Endothelial cell of hepatic sinusoid (primary cell): ENCODE measurements around the gene CHCHD6.

Experiments used
- in situ Hi-C: cut with HindIII; loops from 2 replicates; pipeline ENCODE4 v1.10.0; 2017; ENCODE audit warnings: low sequenced_read_pairs

The CHCHD6 gene

DNA sequence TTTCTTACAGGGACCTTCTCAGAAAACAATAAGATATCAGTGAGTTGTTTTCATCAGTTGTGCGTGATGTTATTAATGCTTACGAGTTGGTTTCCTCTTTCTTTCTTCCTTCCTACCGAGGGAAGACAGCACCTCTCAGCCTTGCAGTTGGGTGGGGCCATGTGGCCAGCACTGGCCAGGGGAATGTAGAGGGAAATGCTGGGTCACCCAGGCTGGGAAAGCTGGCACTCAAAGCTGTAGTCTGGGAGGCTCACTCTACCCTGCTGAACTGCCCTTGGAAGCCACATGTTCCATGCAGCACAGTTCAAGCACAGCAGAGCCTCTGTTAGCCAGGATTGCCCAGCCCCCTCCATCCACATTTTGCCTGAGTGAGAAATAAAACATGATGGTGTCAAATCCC lies 10.1 kb upstream of the CHCHD6 start:
- in situ Hi-C loops, result no loop called here

DNA sequence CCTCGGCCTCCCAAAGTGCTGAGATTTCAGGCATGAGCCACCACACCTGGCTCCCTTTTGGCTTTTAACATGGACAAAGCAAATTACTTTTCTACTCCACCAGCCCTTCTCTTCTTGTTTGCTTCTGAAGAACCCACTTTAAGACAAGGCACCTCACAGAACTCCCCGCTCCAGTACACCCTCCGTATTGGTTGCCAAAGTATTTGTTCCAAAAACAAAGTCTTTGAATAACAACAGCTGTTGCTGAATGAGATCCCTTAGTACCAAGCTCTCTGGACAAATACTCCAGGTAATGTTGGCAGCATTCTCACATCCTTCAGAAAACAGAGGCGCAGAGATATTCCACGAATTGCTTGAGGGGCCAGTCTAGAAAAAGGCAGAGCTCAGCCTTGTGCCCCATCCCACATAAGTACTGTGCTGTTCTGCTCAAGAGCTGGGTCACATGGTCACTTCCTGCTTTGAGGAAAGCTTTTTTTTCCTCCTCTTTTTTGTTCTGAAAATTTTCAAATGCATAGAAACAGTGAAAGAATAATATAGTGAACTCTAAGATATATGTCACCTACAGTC lies 7.3 kb upstream of the CHCHD6 start:
- in situ Hi-C loops, result no loop called here

DNA sequence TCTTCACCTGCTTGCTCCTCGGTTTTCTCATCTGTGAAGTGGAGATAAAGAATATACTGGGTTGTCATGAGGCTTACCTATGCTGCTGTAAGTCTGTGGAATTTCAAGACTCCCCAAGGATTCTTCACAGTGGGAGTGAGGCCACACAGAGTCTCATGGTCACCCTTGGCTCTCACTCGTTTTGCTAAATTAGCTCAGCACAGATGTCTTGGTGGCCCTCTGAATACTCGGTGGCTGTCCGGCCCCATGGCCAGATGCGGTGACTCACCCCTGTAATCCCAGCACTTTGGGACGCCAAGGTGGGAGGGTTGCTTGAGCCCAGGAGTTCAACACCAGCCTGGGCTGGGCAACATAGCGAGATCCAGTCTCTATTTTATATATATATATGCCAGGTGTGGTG lies 5.0 kb upstream of the CHCHD6 start:
- in situ Hi-C loops, result no loop called here

DNA sequence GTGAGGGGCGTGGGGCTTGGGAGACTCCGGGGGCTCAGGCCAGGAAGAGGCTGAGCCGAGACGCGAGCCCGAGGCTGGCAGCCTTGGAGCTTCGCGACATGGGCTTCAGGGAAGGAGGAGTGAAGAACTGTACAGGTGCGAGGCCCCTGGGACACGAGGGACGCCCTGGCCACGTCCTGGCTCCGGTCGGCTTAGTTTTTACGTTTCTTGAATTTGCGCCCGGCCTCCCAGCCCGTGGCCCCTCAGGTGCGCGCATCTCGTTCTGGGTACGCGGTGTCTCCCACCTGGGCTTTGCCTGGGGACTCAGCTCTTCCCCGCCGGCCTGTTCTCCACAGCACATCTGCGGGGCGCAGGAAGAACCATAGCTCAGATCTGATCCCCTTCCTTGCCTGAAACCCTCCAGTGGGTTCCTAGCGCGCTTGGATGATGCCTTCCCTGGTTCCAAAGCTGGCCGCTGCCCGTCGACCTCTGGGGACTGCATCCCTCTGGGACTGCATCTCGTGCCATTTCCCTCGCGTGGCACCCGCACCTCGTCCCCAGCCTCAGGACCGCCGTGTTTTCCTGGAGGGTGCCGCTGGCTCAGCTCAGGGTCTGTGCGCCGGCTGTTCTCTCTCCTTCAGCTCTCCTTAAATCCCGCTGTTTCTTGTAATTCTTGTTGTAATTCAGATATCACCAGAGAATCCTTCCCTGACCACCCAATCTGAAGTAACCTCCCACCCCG lies 614 bp downstream of the CHCHD6 start:
- in situ Hi-C loops, result loop anchor here (5.0 to 10.0 kb wide), 2 partner anchors 273 to 340 kb away; no protein-coding TSS in a partner anchor

DNA sequence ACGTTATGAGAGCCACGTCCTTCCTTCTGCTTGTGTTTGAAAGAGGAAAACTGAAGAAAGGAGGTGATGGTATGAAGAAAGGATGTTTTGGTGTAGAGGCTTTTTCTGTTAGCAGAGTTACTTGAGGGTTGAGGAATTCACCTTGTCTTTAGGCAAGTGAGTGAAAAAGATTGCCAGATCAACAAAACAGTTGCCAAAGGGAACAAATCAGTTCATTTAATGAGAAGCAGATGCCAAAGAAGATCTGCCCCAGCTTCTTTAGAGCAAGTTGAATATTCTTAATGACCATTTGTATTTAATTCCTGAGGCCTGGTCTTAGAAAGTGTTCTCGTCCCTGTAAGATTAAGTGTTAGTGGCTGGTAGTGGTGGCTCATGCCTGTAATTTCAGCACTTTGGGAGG lies 2.6 kb downstream of the CHCHD6 start:
- in situ Hi-C loops, result loop anchor here (10.0 kb wide), 1 partner anchor 338 kb away; no protein-coding TSS in a partner anchor

DNA sequence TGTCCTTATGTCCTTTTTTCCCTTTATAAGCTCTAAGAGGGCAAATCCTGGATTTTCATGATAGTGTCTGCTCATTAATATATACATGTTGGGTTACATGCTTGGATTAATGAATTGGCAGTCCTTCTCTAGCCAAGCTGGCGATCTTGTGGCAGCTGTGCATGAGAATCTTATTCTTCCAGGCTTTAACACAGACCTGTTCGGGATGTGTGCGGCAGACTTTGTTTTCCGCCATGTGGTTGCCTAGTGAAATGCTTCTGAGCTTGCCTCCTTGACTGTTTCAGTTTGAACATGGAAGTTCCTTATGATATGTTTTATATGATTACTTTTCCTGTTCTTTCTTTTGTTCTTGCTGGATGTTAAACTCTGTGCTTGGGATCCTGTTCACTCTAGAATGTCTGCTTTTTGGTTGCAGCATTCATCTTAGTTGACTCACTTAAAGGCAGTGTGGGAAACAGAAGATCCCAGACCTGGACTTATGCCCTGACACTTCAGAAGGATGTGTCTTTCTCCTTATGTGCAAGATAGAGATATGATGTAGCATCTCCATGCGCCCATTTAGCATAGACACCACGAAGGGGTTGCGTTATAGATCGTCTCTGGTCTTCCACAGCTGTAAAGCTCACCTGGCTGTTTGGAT lies 7.2 kb downstream of the CHCHD6 start:
- in situ Hi-C loops, result no loop called here

DNA sequence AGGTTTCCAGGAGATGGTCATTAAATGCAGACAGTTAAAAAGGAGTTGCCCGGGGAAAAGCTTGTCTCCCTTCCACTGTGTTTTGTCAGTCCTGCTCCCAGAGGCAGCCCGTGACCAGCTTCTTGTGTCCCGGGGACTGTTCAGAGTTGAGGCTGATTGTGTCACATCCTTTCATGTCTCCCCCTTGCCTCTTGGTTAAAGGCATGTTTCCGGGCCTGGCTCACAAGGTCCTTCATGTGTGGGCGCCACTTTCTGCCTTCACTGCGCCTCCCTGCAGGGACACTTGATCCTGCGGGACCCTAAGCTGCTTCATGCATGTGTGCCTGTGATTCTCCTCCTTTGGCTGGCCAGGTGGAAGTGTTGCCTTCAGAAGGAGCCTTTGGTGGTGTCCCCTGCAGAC lies 9.2 kb downstream of the CHCHD6 start:
- in situ Hi-C loops, result no loop called here

DNA sequence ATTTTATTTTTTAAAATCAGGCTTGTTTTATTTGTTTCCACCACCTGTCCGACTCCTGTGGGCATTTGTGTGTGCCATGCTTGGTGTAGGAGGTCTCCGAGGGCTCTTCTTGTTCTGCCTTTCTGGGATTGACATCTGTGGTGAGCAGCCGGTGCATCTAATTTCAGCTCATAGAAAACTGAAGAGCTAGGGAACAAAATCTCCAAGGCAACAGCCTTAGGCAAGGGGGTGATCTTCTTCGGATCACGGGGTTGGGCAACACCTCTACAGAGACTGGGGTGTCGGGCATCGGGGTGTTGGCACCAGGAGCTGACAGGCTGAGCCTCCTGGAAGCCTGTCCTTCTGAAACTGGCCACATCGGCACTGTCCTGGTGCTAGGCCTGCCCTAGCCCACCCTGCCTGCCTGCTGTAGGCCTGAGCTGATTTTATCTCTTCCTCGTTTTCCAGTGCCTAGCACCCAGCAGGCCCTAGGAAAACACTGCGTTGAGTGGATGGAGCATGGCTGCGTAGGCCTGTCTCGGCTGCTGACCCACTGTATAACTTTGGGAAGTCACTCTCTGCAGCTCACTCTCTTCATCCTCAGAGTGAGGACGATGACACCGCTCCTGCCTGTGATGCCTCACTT lies 10.3 kb downstream of the CHCHD6 start:
- in situ Hi-C loops, result no loop called here

DNA sequence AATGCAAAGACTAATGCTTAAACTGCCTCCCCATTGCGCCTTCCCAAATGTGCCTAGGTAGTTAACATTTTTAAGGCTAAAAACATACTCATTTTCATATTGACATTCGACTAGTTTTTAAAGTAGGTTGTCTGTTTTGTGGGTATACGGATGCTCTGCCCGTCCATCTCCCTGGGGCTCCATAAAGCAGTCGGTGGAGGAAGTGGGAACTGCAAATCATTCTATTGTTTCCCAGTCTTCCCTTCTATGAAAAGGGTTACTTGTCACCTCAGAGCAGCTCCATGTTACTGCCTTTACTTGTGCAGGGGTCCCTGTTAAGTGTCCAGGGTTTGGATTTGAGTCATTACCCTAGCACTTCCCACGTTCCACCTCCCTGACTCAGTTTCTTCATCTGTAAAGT lies 10.9 kb downstream of the CHCHD6 start:
- in situ Hi-C loops, result no loop called here

DNA sequence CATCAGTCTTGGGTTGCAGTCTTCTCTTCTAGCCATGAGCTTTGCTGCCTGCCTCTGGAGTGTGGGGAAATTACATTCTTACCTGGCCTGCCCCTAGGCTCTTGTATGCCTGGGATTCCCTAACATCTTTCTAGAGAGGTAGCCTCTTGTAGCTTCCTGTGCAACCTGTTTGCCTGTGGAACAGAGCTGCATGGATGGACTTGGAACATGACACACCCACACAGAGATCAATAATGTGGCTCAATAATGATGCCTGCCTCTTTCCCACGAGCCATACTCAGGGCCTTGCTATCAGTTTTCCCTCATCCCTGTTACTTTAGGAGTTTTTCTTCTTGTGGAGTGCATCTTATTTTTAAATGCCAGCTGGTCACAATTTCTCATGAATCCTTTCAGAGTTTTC lies 11.4 kb downstream of the CHCHD6 start:
- in situ Hi-C loops, result no loop called here

DNA sequence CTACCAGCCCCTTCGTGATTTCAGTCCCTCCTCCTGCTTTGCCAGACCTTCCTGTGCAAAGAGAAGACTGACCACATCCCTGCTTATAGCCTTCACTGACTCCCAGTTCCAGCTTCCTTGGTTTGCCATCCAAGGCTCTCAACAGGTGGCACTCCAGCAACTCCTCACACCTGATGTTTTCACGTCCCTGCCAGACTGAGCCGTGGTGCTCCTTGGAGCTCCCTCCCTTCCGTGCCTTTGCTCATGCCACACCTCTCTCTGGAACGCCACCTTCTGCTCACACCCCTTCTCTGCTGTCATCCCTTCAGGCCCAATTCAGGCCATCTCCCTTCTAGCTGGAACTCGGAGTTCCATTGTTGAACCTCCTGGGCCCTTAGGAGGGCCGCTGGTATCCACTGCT lies 12.0 kb downstream of the CHCHD6 start:
- in situ Hi-C loops, result no loop called here

DNA sequence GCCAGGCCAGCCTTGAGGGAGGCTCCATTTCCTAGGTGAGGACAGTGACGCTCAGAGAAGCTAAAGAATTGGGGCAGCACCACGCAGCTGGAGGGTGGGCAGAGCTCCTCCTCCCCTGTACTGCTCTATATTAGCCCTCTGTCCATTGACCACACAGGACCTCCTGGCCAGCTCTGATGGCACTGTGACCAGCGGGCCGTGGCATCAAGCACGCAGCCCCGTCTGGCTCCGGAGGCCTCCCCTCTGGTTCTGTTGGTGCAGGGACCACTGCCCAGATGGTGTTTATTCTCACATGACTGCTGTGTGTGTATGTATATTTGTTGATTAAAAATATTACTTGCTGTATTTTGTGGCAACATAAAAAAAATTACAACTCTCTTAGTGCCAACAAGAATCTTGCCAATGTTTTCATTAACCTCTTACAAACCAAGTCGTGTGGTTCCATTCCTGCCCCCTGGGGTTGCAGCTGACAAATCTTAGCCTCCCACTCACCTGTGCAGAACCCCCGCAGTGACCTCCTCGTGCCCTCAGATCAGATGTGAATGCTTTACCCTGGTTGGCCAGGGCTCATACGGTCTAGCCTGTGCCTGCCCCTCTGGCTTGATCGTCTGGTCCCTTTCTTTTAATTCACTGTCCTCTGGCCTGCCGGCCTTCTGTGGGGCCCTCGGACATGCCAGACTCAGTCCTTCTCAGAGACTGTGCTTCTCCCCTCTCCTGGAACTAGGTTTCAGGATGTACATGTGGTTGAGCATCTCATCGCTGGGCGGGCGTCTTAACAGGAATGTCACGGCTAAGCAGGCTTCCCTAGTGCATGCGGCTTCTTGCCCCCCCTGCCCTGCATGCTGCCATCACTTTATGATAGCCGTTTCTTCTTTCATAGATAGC lies 14.8 kb downstream of the CHCHD6 start:
- in situ Hi-C loops, result no loop called here

DNA sequence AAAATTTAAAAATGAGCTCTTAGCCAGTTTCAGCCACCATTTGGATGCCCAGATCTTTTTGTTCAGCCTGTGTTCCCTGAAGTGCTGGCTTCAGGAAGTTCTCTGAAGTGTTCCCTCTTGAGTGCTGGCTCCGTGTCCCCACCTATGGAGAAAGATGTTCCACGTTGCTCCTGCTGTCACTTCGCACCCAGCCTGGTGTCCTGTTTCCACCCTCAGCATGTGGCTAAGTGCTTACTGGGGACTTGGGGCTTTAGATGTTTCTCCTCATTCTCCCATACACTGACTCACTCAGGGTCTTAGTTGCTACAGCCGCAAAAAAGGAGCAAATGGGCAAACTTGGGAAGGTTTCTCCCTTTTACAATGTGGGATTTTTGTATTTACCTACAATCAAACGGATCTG lies 16.6 kb downstream of the CHCHD6 start:
- in situ Hi-C loops, result no loop called here

DNA sequence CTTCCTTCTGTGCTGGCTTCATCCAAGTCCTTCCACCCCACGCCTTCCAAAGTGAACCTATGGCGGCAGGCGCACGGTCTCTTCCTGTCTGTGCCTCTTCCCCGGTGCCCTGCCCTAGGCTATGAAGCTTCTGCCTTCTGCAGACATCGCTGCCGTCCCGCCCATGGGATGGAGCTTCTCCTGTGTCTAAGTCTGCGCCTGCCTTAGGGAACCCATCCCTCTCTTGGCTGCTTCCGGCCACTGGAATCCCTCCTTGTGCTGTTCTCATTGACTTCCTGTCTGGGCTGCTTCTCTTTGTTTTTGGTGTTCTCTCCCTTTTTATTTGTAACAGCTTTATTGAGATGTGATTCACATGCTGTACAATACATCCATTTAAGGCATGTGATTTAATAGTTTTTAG lies 17.2 kb downstream of the CHCHD6 start:
- in situ Hi-C loops, result no loop called here

DNA sequence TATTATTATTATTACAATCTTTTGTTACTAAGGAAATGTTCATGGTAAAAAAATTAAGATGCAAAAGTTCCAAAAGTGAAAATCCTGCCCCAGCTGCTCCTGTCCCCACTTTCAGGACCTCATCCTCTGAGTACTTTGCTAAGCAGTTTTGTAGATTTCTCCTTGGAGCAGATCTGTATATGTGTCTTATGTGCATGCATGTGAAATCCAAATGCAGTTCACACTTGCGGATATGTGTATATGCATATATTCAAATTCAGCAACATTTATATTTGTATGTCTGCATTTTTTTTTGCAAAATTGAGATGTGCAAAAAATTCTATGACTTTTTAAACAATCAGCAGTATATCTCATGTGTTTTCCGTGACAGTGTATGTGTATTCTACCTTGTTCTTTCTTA lies 19.2 kb downstream of the CHCHD6 start:
- in situ Hi-C loops, result no loop called here

DNA sequence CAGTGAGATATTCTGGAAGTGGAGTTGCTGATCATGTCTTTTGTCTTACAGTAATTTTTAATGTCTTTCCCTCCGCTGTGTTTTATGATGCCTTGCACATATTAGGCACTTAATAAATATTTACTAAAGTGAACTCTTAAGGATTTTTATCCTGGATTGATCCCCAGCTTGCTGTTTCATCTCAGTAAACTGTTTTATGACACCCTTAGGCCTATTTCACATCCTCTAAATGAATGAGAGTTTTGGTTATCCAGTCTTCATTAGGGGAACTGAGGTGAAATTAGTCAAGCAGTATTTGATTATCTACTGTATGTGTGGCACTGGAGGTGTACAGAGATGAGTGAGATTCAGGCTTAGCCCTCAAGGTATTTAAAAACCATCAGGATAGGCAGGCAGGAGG lies 19.8 kb downstream of the CHCHD6 start:
- in situ Hi-C loops, result no loop called here

DNA sequence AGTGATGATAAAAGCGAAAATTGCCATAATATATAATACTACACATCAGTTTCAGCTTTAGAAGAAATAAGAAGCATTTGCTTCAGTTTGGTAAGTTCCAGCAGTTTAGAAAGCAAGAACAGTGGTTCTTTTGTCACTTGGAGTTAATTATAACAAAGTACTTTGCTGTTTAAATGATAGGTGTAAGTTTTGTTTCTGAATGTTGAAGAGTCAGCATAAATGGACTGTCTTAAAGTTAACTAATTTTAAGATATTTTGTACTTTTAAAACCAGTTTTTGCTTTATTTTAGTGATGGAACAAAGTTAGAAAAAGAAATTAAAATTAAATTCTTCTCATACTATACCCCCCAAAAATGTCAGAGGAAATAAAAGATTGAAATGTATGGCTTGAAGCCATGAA lies 24.6 kb downstream of the CHCHD6 start:
- in situ Hi-C loops, result no loop called here

DNA sequence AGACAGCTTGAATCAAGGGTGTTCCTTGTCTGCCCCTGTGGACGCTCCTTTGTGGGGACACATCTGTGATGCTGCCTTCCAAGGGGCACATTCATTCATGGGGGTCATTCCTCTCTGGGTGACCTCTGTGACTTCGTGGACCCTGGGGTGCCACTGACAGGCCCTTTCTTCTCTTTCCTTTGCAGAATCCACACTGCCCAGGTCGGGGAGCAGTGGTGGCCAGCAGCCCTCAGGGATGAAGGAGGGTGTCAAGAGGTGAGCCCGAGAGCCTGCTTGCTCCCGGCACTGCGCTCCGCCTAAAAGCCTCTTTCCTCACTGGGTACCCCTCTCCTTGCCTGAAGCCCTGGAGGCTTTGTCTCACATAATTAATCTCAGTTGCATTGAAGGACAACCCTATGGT lies 26.3 kb downstream of the CHCHD6 start:
- in situ Hi-C loops, result no loop called here

DNA sequence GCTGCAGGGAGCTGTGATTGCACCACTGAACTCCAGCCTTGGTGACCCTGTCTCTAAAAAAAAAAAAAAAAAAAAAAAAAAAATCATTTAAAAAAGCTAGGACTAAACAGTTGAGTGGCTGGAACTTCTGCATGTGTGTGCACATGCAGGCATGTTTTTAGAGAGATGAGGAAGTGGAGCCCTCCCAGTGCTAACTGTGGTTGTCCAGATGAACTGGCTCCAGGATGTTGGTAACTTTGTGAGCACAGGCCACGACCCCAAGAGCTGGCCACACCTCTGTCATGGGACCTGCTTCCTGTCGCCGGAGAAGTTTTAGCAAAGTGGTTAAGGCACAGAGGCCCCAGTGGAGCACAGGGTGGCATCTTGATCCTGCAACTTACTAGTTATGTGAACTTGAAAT lies 27.0 kb downstream of the CHCHD6 start:
- in situ Hi-C loops, result no loop called here

DNA sequence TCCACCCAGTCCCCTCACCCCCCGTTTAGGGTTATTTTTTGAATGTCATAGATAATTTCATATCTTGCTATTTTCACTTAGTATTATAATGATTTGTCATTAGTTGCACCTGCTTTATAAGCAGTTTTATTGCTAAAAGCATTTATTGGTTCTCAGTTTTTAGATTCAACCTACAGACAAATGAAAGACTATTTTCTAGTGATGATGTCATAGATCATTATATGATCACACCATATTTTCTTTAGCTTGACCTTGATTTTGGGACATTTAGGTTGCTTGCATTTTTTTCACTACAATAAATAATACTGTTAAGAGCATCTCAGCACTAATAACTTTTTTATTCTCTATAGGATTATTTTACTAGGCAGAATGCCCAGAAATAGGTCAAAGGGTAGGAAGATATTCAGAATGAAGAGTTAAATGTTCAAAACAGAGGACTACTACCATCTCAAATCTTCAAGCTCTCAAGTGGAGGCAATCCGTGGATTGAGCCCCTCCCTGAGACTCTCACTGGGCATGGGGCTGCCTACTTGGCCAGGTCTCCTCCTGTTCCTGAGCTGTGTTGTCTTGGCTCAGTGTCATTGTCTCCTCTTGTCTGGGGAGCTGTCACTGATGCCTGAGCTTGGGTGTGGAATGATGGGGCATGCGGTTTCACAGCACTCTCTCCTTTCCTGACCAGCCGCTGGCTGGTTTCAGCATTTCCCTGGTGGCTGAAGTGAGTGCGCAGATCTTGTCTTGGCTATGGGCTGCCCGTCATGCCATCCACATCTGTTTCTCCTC lies 28.4 kb downstream of the CHCHD6 start:
- in situ Hi-C loops, result no loop called here
